Esophagus muscularis mucosa (tissue), 4 donors: ENCODE results near the gene MFRP. TPM values are rescaled to one million over a fixed set of nuclear protein-coding genes. Genes with fewer than 3 reads are reported as not detected.
"Not testable (repeated sequence)": the region's sequence is repeated elsewhere in the genome, so short reads cannot be mapped to it uniquely, and the experiment has no call there.

Experiments
- DNase-seq: peaks from one replicate; pipeline ENCODE4 v3.0.0-alpha.2; 2017; ENCODE audit errors: extremely low spot score
- H3K27ac ChIP-seq, 4 donors: fragments of 200-600 bp; sonication (generic); replicated peaks in 1 of 4; 1 replicate in 3 of 4; 2 replicates in 1 of 4; pipeline ENCODE4 v1.5.1; 2016 to 2019; ENCODE audit warnings: mild to moderate bottlenecking in 1 of 4
- H3K27me3 ChIP-seq, 4 donors: fragments of 200-600 bp; sonication (generic); one replicate each; pipeline versions ENCODE4 v1.5.1 to v1.6.0; 2016 to 2019
- H3K36me3 ChIP-seq, 4 donors: fragments of 200-600 bp; sonication (generic); one replicate each; pipeline ENCODE4 v1.5.1; 2016 to 2019
- H3K4me1 ChIP-seq, 4 donors: fragments of 200-600 bp; sonication (generic); one replicate each; pipeline ENCODE4 v1.5.1; 2016 to 2019
- H3K4me3 ChIP-seq, 4 donors: fragments of 200-600 bp; sonication (generic); 1 replicate in 2 of 4; 2 replicates in 2 of 4; pipeline ENCODE4 v1.5.1; 2016 to 2019; ENCODE audit warnings: mild to moderate bottlenecking in 4 of 4, moderate library complexity in 1 of 4
- H3K9me3 ChIP-seq, 4 donors: fragments of 200-600 bp; sonication (generic); 1 replicate in 3 of 4; 2 replicates in 1 of 4; pipeline ENCODE4 v1.5.1; 2016 to 2019
- CTCF ChIP-seq, 3 experiments: fragments of 200-600 bp in 2 of 3; fragments of 450-650 bp in 1 of 3; sonication (generic) in 2 of 3; IDR thresholded peaks; one replicate each; pipeline ENCODE4 v1.5.1; 2017 to 2019; ENCODE audit warnings: antibody characterized with exemption in 3 of 3, mild to moderate bottlenecking in 2 of 3, moderate library complexity in 1 of 3
- EP300 ChIP-seq: sonication (generic); formaldehyde crosslinking; IDR thresholded peaks from one replicate; pipeline ENCODE4 v1.6.1; 2017; ENCODE audit warnings: antibody characterized with exemption
- POLR2A ChIP-seq: fragments of 450-650 bp; IDR thresholded peaks from one replicate; pipeline ENCODE4 v1.6.1; 2017; ENCODE audit warnings: antibody characterized with exemption, moderate library complexity, mild to moderate bottlenecking, low read depth
- POLR2AphosphoS5 ChIP-seq, 2 donors: sonication (generic); formaldehyde crosslinking; IDR thresholded peaks; one replicate each; pipeline ENCODE4 v1.6.1; 2017; ENCODE audit warnings: antibody characterized with exemption in 2 of 2
- WGBS: methylation state at CpG from one replicate; pipeline ENCODE4 v1.1.5; 2018; 5-methylcytosine and 5-hydroxymethylcytosine counted together
- intact Hi-C: fragments of 100-400 bp; cut with DNase I; formaldehyde crosslinking; loops from one replicate; pipeline ENCODE4 v1.15.1; 2023
- total RNA-seq, 4 donors: library from RNA; depleted of rRNA; stranded (reverse); fragments of >200 nt; gene quantifications; one replicate each; pipeline versions ENCODE4 v1.1.0 to v1.2.1, GENCODE V29; 2016

Gene MFRP
- under 1 TPM in 1 of 4 donors, not detected in 3; 0.11 TPM for total RNA-seq

- H3K4me3 ChIP-seq, result no peak within 1 kb of the TSS
- intact Hi-C loops, result no loop called here
- peaks cover 2 to 4% (median 2%) of the 10 kb centered on the region in 4 donors for H3K4me1 ChIP-seq
- no peaks in the 10 kb centered on the region for H3K27me3 ChIP-seq
- TF ChIP-seq POLR2AphosphoS5 (IDR thresholded peaks at IDR 0.05), result no peak
- TF ChIP-seq POLR2A, result no peak
- TF ChIP-seq CTCF (IDR thresholded peaks at IDR 0.05), result no peak
- no peak for TF ChIP-seq EP300
- 59% methylated on average over 6 of the region's 6 CpGs for WGBS
- H3K9me3 ChIP-seq, result no peaks in the 10 kb centered on the region
- DNase-seq, result no peak
- no peaks in the 10 kb centered on the region for H3K36me3 ChIP-seq
- H3K27ac ChIP-seq, result peak within 1 kb of the TSS in 1 of 4 donors; percentile 10
These were observed at the start of gene MFRP for GRCh38 chr11:119346605-119347004. TSS of gene MFRP (minus strand) at chr11:119346705. CDS start at chr11:119346513, 192 bp downstream.

GRCh38 chr11:119391275-119391674, 44.8 kb upstream of the MFRP start:
- no peaks in the 10 kb centered on the region for H3K36me3 ChIP-seq
- no peaks in the 10 kb centered on the region for H3K9me3 ChIP-seq
- H3K27ac ChIP-seq, result no peak overlapping the region
- no peak for DNase-seq
- no peaks in the 10 kb centered on the region for H3K4me1 ChIP-seq
- WGBS, result 92% methylated on average over 7 of the region's 7 CpGs
- intact Hi-C loops, result no loop called here
- H3K27me3 ChIP-seq, result no peaks in the 10 kb centered on the region
- TF ChIP-seq POLR2A, result no peak
- TF ChIP-seq CTCF (IDR thresholded peaks at IDR 0.05), result no peak
- no peak for TF ChIP-seq EP300
- TF ChIP-seq POLR2AphosphoS5 (IDR thresholded peaks at IDR 0.05), result no peak
- H3K4me3 ChIP-seq, result no peak overlapping the region

- 88% methylated on average over 5 of the region's 5 CpGs for WGBS
- no peak for DNase-seq
- intact Hi-C loops, result no loop called here
- no peak overlapping the region for H3K27ac ChIP-seq
- no peaks in the 10 kb centered on the region for H3K27me3 ChIP-seq
- no peak overlapping the region for H3K4me3 ChIP-seq
- H3K4me1 ChIP-seq, result no peaks in the 10 kb centered on the region
- H3K36me3 ChIP-seq, result no peaks in the 10 kb centered on the region
- H3K9me3 ChIP-seq, result no peaks in the 10 kb centered on the region
- TF ChIP-seq POLR2A (no peak), CTCF (IDR thresholded peaks at IDR 0.05) (no peak), EP300 (no peak), POLR2AphosphoS5 (IDR thresholded peaks at IDR 0.05) (no peak)
These were observed 43.2 kb upstream of the MFRP start for GRCh38 chr11:119389611-119390254.

GRCh38 chr11:119388103-119388502, 41.6 kb upstream of the MFRP start:
- WGBS, result 96% methylated on average over 7 of the region's 7 CpGs
- intact Hi-C loops, result no loop called here
- Histone ChIP-seq H3K4me1 (no peaks in the 10 kb centered on the region), H3K4me3 (no peak overlapping the region), H3K36me3 (no peaks in the 10 kb centered on the region), H3K27ac (no peak overlapping the region), H3K9me3 (no peaks in the 10 kb centered on the region), H3K27me3 (no peaks in the 10 kb centered on the region)
- TF ChIP-seq POLR2AphosphoS5 (IDR thresholded peaks at IDR 0.05), result no peak
- TF ChIP-seq POLR2A, result no peak
- no peak for TF ChIP-seq EP300
- TF ChIP-seq CTCF (IDR thresholded peaks at IDR 0.05), result no peak
- DNase-seq, result no peak

GRCh38 chr11:119384332-119384731, 37.8 kb upstream of the MFRP start:
- H3K27ac ChIP-seq, result no peak overlapping the region
- H3K27me3 ChIP-seq, result no peaks in the 10 kb centered on the region
- no peak overlapping the region for H3K4me3 ChIP-seq
- no peaks in the 10 kb centered on the region for H3K36me3 ChIP-seq
- 86% methylated on average over 2 of the region's 2 CpGs for WGBS
- no peak for DNase-seq
- intact Hi-C loops, result no loop called here
- H3K9me3 ChIP-seq, result no peaks in the 10 kb centered on the region
- no peak for TF ChIP-seq EP300
- TF ChIP-seq CTCF (IDR thresholded peaks at IDR 0.05), result no peak
- no peak for TF ChIP-seq POLR2A
- no peak for TF ChIP-seq POLR2AphosphoS5 (IDR thresholded peaks at IDR 0.05)
- H3K4me1 ChIP-seq, result peaks cover 19 to 23% (median 21%) of the 10 kb centered on the region in 4 donors

GRCh38 chr11:119382513-119382912, 36.0 kb upstream of the MFRP start:
- H3K36me3 ChIP-seq, DNase-seq, intact Hi-C loops, H3K27ac ChIP-seq, H3K27me3 ChIP-seq, H3K9me3 ChIP-seq: not testable (repeated sequence)
- 91% methylated on average over 14 of the region's 14 CpGs for WGBS
- Histone ChIP-seq H3K4me1 (peaks cover 19 to 30% (median 24%) of the 10 kb centered on the region in 4 donors), H3K4me3 (peak overlapping the region in 1 of 4 donors; percentile 57)
